Muscle of leg (tissue), 11 donors: Measurements from ENCODE around the gene ACTN1. TPM values are rescaled to one million over a fixed set of nuclear protein-coding genes. Genes with fewer than 3 reads are reported as not detected.

Experiments used
- DNase-seq: peaks from one replicate; pipeline ENCODE4 v3.0.0; 2013
- H3K27ac ChIP-seq: one replicate; pipeline ENCODE4 v1.5.1; 2013; ENCODE audit warnings: mild to moderate bottlenecking, low read length, control low read depth
- H3K27me3 ChIP-seq: one replicate; pipeline ENCODE4 v1.6.1; 2013; ENCODE audit warnings: low read length; ENCODE audit not compliant: control insufficient read depth, insufficient read depth
- H3K36me3 ChIP-seq: one replicate; pipeline ENCODE4 v1.6.1; 2013; ENCODE audit warnings: low read length; ENCODE audit not compliant: control insufficient read depth, insufficient read depth
- H3K4me1 ChIP-seq: one replicate; pipeline ENCODE4 v1.6.1; 2013; ENCODE audit warnings: low read length; ENCODE audit not compliant: control insufficient read depth, insufficient read depth
- H3K4me3 ChIP-seq: one replicate; pipeline ENCODE4 v1.5.1; 2013; ENCODE audit warnings: low read length, control low read depth
- H3K9me3 ChIP-seq: replicated peaks from 2 replicates; pipeline ENCODE4 v1.6.1; 2013; ENCODE audit warnings: low read depth, low read length; ENCODE audit not compliant: control insufficient read depth
- WGBS: methylation state at CpG from one replicate; pipeline ENCODE4 v1.1.5; 2013; ENCODE audit warnings: missing lambda C conversion rate; ENCODE audit not compliant: insufficient coverage; 5-methylcytosine and 5-hydroxymethylcytosine counted together
- polyA plus RNA-seq, 8 donors: library from polyadenylated mRNA; unstranded; fragments of 120-200 nt; gene quantifications; one replicate each; pipeline versions ENCODE4 v1.2.1 to v1.2.3, GENCODE V29; 2013; ENCODE audit warnings: inconsistent platforms in 1 of 8, low replicate concordance in 1 of 8; ENCODE audit not compliant: insufficient read length in 8 of 8, insufficient read depth in 1 of 8
- total RNA-seq: library from RNA; stranded (reverse); fragments of 120-200 nt; gene quantifications from one replicate; pipeline ENCODE4 v1.2.4, GENCODE V29; 2013

The ACTN1 gene
- total and polyA plus RNA-seq, 9 donors, result 30.3 to 58.5 (median 48.5) TPM

- H3K27ac ChIP-seq, result no peak overlapping the region
Measured at GRCh38 chr14:68894802-68895703, 84.0 kb downstream of the ACTN1 start.

GRCh38 chr14:68894123-68894522, 85.0 kb downstream of the ACTN1 start:
- Histone ChIP-seq H3K27me3 (no peaks in the 10 kb centered on the region), H3K4me1 (peaks cover 3% of the 10 kb centered on the region), H3K4me3 (no peak overlapping the region), H3K27ac (no peak overlapping the region), H3K36me3 (peaks cover 42% of the 10 kb centered on the region), H3K9me3 (no peaks in the 10 kb centered on the region)
- no peak for DNase-seq
- 83% methylated on average over 3 of the region's 6 CpGs for WGBS

More at GRCh38 chr14:68894802-68895703, 84.0 kb downstream of the ACTN1 start:
- no peaks in the 10 kb centered on the region for H3K27me3 ChIP-seq
- peaks cover 3% of the 10 kb centered on the region for H3K4me1 ChIP-seq
- H3K36me3 ChIP-seq, result peaks cover 46% of the 10 kb centered on the region
- 94% methylated on average over 11 of the region's 14 CpGs for WGBS
- H3K4me3 ChIP-seq, result no peak overlapping the region
- DNase-seq, result no peak
- H3K9me3 ChIP-seq, result no peaks in the 10 kb centered on the region

DNA sequence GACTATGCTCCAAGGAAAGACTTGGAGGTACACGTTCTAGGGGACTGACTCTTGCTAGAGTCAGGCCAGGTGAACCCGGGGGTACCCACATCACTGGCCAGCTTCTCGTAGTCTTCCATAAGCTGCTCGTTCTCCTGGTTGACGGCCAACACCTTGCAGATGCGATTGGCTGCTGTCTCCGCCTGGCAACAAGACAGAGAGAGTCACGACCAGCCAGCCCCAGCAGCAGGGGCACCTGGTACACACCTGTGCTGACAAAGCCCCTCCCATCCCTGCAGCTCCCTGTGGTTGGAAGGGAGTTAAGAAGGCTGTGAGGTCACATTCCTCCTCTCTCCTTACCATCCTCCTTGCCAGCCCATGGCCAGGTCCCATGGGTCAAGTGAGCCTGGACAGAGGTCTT, 85.5 kb downstream of the ACTN1 start:
- 95% methylated on average over 3 of the region's 8 CpGs for WGBS
- DNase-seq, result no peak
- H3K36me3 ChIP-seq, result peaks cover 45% of the 10 kb centered on the region

GRCh38 chr14:68892961-68893360, 86.1 kb downstream of the ACTN1 start:
- Histone ChIP-seq H3K27me3 (no peaks in the 10 kb centered on the region), H3K4me1 (peaks cover 3% of the 10 kb centered on the region), H3K27ac (no peak overlapping the region), H3K36me3 (peaks cover 49% of the 10 kb centered on the region), H3K9me3 (no peaks in the 10 kb centered on the region), H3K4me3 (no peak overlapping the region)
- no peak for DNase-seq
- 86% methylated on average over 6 of the region's 6 CpGs for WGBS

More for the DNA sequence above, 85.5 kb downstream of the ACTN1 start:
- Histone ChIP-seq H3K4me3 (no peak overlapping the region), H3K4me1 (peaks cover 3% of the 10 kb centered on the region), H3K27ac (no peak overlapping the region), H3K9me3 (no peaks in the 10 kb centered on the region), H3K27me3 (no peaks in the 10 kb centered on the region)

GRCh38 chr14:68891851-68892660, 87.0 kb downstream of the ACTN1 start:
- Histone ChIP-seq H3K27me3 (no peaks in the 10 kb centered on the region), H3K36me3 (peaks cover 49% of the 10 kb centered on the region), H3K4me3 (no peak overlapping the region), H3K27ac (no peak overlapping the region), H3K4me1 (peaks cover 3% of the 10 kb centered on the region), H3K9me3 (no peaks in the 10 kb centered on the region)
- 89% methylated on average over 9 of the region's 21 CpGs for WGBS
- no peak for DNase-seq

DNA sequence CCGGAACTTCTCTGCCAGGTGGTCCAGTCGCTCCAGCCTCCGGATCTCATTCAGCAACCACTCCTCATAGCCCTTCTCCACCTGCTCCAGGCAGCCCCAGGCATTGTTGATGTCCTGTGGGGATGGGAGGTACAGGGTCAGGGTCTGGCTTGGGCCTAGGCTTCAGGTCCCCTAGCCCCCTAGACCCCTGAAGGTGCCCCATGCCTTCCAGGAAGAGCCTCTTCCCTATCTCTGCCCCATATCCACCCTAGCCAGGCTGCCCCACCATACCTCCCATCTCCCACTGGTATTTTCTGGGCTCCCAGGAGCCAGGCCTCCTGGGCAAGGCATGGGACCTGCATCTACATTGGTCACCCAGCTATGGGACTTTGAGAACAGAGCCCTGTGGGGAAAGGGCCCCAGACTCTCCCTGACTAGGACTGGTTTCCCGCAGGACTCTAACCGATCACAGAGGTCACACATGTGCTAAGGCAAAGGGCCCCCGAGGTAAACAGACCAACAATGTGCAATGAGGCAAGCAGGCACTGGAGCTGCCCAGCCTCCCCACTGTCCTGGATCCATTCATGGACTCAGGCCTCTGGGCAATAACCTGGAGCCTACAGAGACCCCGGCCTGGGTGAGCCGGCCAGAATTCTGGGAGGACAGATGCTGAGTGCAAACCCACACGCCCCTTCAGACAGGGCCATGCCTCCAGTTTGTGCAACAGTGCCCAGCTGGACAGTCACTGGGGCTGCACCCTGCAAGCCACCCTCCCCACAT, 88.8 kb downstream of the ACTN1 start:
- 100% methylated on average over 5 of the region's 9 CpGs for WGBS
- H3K9me3 ChIP-seq, result no peaks in the 10 kb centered on the region
- no peak for DNase-seq
- H3K27me3 ChIP-seq, result no peaks in the 10 kb centered on the region
- H3K36me3 ChIP-seq, result peaks cover 54% of the 10 kb centered on the region
- H3K27ac ChIP-seq, result no peak overlapping the region
- H3K4me3 ChIP-seq, result no peak overlapping the region
- no peaks in the 10 kb centered on the region for H3K4me1 ChIP-seq

DNA sequence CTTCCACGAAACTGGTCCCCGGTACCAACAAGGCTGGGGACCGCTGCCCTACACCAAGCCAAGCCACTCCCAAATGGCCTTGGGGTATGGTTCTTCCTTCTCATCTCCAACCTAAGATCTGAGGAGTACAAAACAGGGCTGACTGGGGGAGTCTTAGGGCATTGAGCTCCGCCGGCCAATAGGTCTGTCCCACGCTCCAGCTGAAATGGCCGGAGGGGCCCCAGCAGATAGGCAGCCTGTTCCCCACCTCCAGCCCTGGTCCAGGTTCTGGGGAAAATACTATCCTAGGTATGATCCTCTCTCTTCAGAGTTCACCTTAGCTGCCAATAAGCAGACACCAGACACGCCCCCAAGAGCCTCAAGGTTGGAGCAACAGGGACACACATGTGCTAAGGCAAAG, 90.2 kb downstream of the ACTN1 start:
- Histone ChIP-seq H3K27ac (no peak overlapping the region), H3K4me1 (no peaks in the 10 kb centered on the region), H3K9me3 (no peaks in the 10 kb centered on the region), H3K4me3 (no peak overlapping the region), H3K36me3 (peaks cover 53% of the 10 kb centered on the region), H3K27me3 (no peaks in the 10 kb centered on the region)
- no peak for DNase-seq
- 97% methylated on average over 4 of the region's 8 CpGs for WGBS

- DNase-seq, result no peak
- H3K4me3 ChIP-seq, result no peak overlapping the region
- no peak overlapping the region for H3K27ac ChIP-seq
- H3K27me3 ChIP-seq, result no peaks in the 10 kb centered on the region
- H3K36me3 ChIP-seq, result peaks cover 48% of the 10 kb centered on the region
- H3K9me3 ChIP-seq, result no peaks in the 10 kb centered on the region
- WGBS, result 95% methylated on average over 13 of the region's 20 CpGs
- no peaks in the 10 kb centered on the region for H3K4me1 ChIP-seq
Measured at GRCh38 chr14:68888025-68888850, 90.9 kb downstream of the ACTN1 start.

DNA sequence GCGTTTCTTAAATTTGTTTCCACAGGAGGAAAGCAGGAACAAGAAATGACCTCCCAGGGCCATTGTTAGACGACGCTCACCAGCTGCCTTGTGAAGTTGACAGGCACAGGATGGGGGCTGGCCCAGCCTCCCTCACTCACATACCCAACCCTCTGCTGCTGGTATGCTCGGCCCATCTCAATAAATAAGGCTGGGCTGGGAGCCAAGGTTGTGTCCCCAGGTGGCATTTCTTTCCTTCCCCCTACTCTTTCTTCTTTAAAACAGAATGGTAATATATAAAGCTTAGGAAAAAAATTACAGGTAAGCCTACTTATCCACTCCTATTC, 93.0 kb downstream of the ACTN1 start:
- no peaks in the 10 kb centered on the region for H3K4me1 ChIP-seq
- peaks cover 49% of the 10 kb centered on the region for H3K36me3 ChIP-seq
- DNase-seq, result no peak
- 60% methylated on average over 3 of the region's 4 CpGs for WGBS
- no peak overlapping the region for H3K4me3 ChIP-seq
- H3K27me3 ChIP-seq, result no peaks in the 10 kb centered on the region
- H3K9me3 ChIP-seq, result no peaks in the 10 kb centered on the region
- no peak overlapping the region for H3K27ac ChIP-seq
